Endodermal cell (in vitro differentiated cells): ENCODE results near the gene FBLN5. TPM values are rescaled to one million over a fixed set of nuclear protein-coding genes. Genes with fewer than 3 reads are reported as not detected.
A peak's percentile ranks its signal among the peaks of the same experiment; 100 is the strongest.

Experiments
- DNase-seq: peaks from one replicate; pipeline ENCODE4 v3.0.0-alpha.2; 2017
- H3K27ac ChIP-seq: 2 replicates; pipeline ENCODE4 v1.5.1; 2013; ENCODE audit warnings: mild to moderate bottlenecking, low read depth, low read length, moderate library complexity
- H3K27me3 ChIP-seq: 2 replicates; pipeline ENCODE4 v1.6.1; 2013; ENCODE audit warnings: mild to moderate bottlenecking, low read length, moderate library complexity; ENCODE audit not compliant: insufficient read depth, control insufficient read depth, poor library complexity, severe bottlenecking
- H3K36me3 ChIP-seq: 2 replicates; pipeline ENCODE4 v1.7.0; 2013; ENCODE audit warnings: mild to moderate bottlenecking, low read length, moderate library complexity; ENCODE audit not compliant: control insufficient read depth, insufficient read depth
- H3K4me1 ChIP-seq: one replicate; pipeline ENCODE4 v1.7.0; 2013; ENCODE audit warnings: low read length; ENCODE audit not compliant: control insufficient read depth, insufficient read depth
- H3K4me3 ChIP-seq: 2 replicates; pipeline ENCODE4 v1.5.1; 2013; ENCODE audit warnings: mild to moderate bottlenecking, low read length, moderate library complexity
- H3K9ac ChIP-seq: 2 replicates; pipeline ENCODE4 v1.6.1; 2013; ENCODE audit warnings: mild to moderate bottlenecking, low read length, moderate library complexity; ENCODE audit not compliant: poor library complexity, severe bottlenecking; ENCODE audit errors: extremely low read depth
- H3K9me3 ChIP-seq: 2 replicates; pipeline ENCODE4 v1.6.1; 2013; ENCODE audit warnings: mild to moderate bottlenecking, low read length, moderate library complexity; ENCODE audit not compliant: control insufficient read depth
- H3K27ac Mint-ChIP-seq: 2 replicates; pipeline ENCODE4 v1.8.0; 2020; ENCODE audit warnings: mixed read lengths
- H3K27me3 Mint-ChIP-seq: 2 replicates; pipeline ENCODE4 v1.8.0; 2021; ENCODE audit warnings: mild to moderate bottlenecking, mixed read lengths; ENCODE audit not compliant: insufficient read depth
- H3K36me3 Mint-ChIP-seq: 2 replicates; pipeline ENCODE4 v1.8.0; 2020; ENCODE audit warnings: low read depth, mixed read lengths
- H3K4me1 Mint-ChIP-seq: 2 replicates; pipeline ENCODE4 v1.8.0; 2020; ENCODE audit warnings: mixed read lengths
- H3K4me3 Mint-ChIP-seq: 2 replicates; pipeline ENCODE4 v1.8.0; 2020; ENCODE audit warnings: mild to moderate bottlenecking, moderate library complexity, mixed read lengths
- H3K9me3 Mint-ChIP-seq: 2 replicates; pipeline ENCODE4 v1.8.0; 2020; ENCODE audit warnings: mild to moderate bottlenecking, mixed read lengths
- CTCF ChIP-seq: fragments of 200-600 bp; sonication (generic); conservative IDR thresholded peaks from 2 replicates; pipeline ENCODE4 v1.5.0; 2021; ENCODE audit warnings: antibody characterized with exemption, mild to moderate bottlenecking
- WGBS, 2 experiments: methylation state at CpG; one replicate each; pipeline versions ENCODE4 v1.1.5 to v1.1.7; 2013; ENCODE audit warnings: missing lambda C conversion rate in 2 of 2, mixed read lengths in 1 of 2; ENCODE audit not compliant: insufficient coverage in 1 of 2, insufficient read length in 1 of 2; 5-methylcytosine and 5-hydroxymethylcytosine counted together
- total RNA-seq, 2 donors: library from RNA; stranded (reverse); fragmentation: NEBNext Ultra II Directional in 1 of 2; extraction: Animal tissue kit (Norgen Biotek cat#: 25700) in 1 of 2; gene quantifications; 2 replicates in 1 of 2; 3 replicates in 1 of 2; pipeline ENCODE4 v1.2.1, GENCODE V29; 2021

Gene FBLN5
- total RNA-seq, 2 donors from 2014 or later, result 4.0 to 4.8 TPM

GRCh38 chr14:91870890-91871289, 76.6 kb downstream of the FBLN5 start:
- H3K36me3 Mint-ChIP-seq, result peaks cover 9% of the 10 kb centered on the region
- Histone ChIP-seq H3K4me1 (peaks cover 4% of the 10 kb centered on the region), H3K9ac (no peak overlapping the region), H3K36me3 (no peaks in the 10 kb centered on the region), H3K27me3 (peaks cover 36% of the 10 kb centered on the region), H3K27ac (no peak overlapping the region), H3K4me3 (no peak overlapping the region), H3K9me3 (peaks cover 7% of the 10 kb centered on the region)
- 0% methylated on average over 1 of the region's 2 CpGs; no CpG with 5 or more reads in 1 of the 2 experiments for WGBS, 2 experiments
- no peak overlapping the region for H3K4me3 Mint-ChIP-seq
- H3K4me1 Mint-ChIP-seq, result peaks cover 15% of the 10 kb centered on the region
- TF ChIP-seq CTCF, result no peak
- DNase-seq, result no peak
- H3K9me3 Mint-ChIP-seq, result peaks cover 15% of the 10 kb centered on the region
- H3K27ac Mint-ChIP-seq, result no peak overlapping the region
- H3K27me3 Mint-ChIP-seq, result peaks cover 49% of the 10 kb centered on the region

GRCh38 chr14:91870001-91870400, 77.5 kb downstream of the FBLN5 start:
- 79 to 83% methylated on average over 15 to 16 of the region's 16 CpGs for WGBS, 2 experiments
- Histone ChIP-seq H3K4me3 (no peak overlapping the region), H3K4me1 (peaks cover 4% of the 10 kb centered on the region), H3K27ac (no peak overlapping the region), H3K9ac (no peak overlapping the region), H3K36me3 (no peaks in the 10 kb centered on the region), H3K9me3 (peaks cover 7% of the 10 kb centered on the region), H3K27me3 (peaks cover 32% of the 10 kb centered on the region)
- H3K4me1 Mint-ChIP-seq, result peaks cover 10% of the 10 kb centered on the region
- peaks cover 15% of the 10 kb centered on the region for H3K9me3 Mint-ChIP-seq
- H3K36me3 Mint-ChIP-seq, result peaks cover 9% of the 10 kb centered on the region
- no peak for DNase-seq
- H3K4me3 Mint-ChIP-seq, result peak overlapping the region; percentile 6
- peaks cover 43% of the 10 kb centered on the region for H3K27me3 Mint-ChIP-seq
- no peak for TF ChIP-seq CTCF
- H3K27ac Mint-ChIP-seq, result no peak overlapping the region

GRCh38 chr14:91869556-91869955, 77.9 kb downstream of the FBLN5 start:
- Mint-ChIP-seq H3K36me3 (peaks cover 9% of the 10 kb centered on the region), H3K27me3 (peaks cover 39% of the 10 kb centered on the region), H3K4me3 (peak overlapping the region; percentile 6), H3K4me1 (peaks cover 10% of the 10 kb centered on the region), H3K9me3 (peaks cover 15% of the 10 kb centered on the region), H3K27ac (no peak overlapping the region)
- Histone ChIP-seq H3K4me3 (no peak overlapping the region), H3K27me3 (peaks cover 27% of the 10 kb centered on the region), H3K9me3 (peaks cover 7% of the 10 kb centered on the region), H3K9ac (no peak overlapping the region), H3K36me3 (no peaks in the 10 kb centered on the region), H3K4me1 (peaks cover 4% of the 10 kb centered on the region), H3K27ac (no peak overlapping the region)
- WGBS, 2 experiments, result 75% methylated on average over 2 to 8 of the region's 8 CpGs
- no peak for TF ChIP-seq CTCF
- DNase-seq, result no peak
